Loucy (cell line): Measurements from ENCODE around the gene FHIT.

Source experiments
- CTCF ChIP-seq: fragments of 200-600 bp; sonication (generic); conservative IDR thresholded peaks from 2 replicates; pipeline ENCODE4 v1.5.1; 2014; ENCODE audit warnings: mild to moderate bottlenecking, antibody characterized with exemption, low read length
- EZH2phosphoT487 ChIP-seq: fragments of 200-600 bp; IDR thresholded peaks from 2 replicates; pipeline ENCODE4 v1.6.1; 2018; ENCODE audit warnings: antibody characterized with exemption, mild to moderate bottlenecking, moderate library complexity, borderline replicate concordance

- TF ChIP-seq CTCF (no peak), EZH2phosphoT487 (no peak)
Observed at GRCh38 chr3:59957150-59957549, 1294.1 kb downstream of the FHIT start.
